A549 treated with AZD2906 at 1 μM for 4 hours (cell line): ENCODE results near the gene CCDC87. TPM values are rescaled to one million over a fixed set of nuclear protein-coding genes. Genes with fewer than 3 reads are reported as not detected.

Experiments
- total RNA-seq: library from RNA; stranded (reverse); fragments of 200-300 nt; extraction: Qiagen RNA extraction; gene quantifications from 5 replicates; pipeline ENCODE4 v1.2.3, GENCODE V29; 2022

Gene CCDC87, protein sequence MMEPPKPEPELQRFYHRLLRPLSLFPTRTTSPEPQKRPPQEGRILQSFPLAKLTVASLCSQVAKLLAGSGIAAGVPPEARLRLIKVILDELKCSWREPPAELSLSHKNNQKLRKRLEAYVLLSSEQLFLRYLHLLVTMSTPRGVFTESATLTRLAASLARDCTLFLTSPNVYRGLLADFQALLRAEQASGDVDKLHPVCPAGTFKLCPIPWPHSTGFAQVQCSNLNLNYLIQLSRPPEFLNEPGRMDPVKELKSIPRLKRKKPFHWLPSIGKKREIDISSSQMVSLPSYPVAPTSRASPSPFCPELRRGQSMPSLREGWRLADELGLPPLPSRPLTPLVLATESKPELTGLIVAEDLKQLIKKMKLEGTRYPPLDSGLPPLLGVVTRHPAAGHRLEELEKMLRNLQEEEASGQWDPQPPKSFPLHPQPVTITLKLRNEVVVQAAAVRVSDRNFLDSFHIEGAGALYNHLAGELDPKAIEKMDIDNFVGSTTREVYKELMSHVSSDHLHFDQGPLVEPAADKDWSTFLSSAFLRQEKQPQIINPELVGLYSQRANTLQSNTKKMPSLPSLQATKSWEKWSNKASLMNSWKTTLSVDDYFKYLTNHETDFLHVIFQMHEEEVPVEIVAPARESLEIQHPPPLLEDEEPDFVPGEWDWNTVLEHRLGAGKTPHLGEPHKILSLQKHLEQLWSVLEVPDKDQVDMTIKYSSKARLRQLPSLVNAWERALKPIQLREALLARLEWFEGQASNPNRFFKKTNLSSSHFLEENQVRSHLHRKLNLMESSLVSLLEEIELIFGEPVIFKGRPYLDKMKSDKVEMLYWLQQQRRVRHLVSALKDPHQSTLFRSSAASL
- 0.34 to 0.58 TPM (median 0.49 TPM) in 5 replicates for total RNA-seq

DNA sequence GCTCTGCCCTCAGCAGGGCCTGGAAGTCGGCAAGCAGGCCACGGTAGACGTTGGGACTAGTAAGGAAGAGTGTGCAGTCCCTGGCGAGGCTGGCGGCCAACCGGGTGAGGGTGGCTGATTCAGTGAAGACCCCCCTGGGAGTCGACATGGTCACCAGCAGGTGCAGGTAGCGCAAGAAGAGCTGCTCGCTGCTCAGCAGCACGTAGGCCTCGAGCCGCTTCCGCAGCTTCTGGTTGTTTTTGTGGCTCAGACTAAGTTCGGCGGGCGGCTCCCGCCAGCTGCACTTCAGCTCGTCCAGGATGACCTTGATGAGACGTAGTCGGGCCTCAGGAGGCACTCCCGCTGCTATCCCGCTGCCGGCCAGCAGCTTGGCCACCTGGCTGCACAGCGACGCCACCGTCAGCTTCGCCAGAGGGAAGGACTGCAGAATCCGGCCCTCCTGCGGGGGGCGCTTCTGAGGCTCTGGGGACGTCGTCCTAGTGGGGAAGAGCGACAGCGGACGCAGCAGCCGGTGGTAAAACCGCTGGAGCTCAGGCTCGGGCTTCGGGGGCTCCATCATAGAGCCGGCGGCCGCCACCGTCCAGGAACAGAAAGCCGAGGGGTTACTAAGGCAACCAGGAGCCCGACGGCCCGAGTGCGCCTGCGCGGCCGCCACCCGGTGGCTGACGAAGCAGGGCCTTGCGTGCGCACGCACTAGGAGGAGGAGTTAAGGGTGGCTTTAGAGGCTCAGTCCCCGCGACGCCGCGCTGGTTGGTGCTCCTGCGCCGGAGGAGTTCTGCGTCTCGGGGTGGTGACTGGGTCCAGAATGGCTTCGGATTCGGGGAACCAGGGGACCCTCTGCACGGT lies at the start of gene CCDC87, which contains the start of gene CCS:
Gene CCDC87, minus strand, starts transcription at position 607 of the 846 bp plus-strand sequence. Its CDS starts 48 bp downstream, at position 559.
Gene CCS, plus strand, starts transcription at position 729 of the 846 bp plus-strand sequence. Its CDS starts 77 bp downstream, at position 806.

DNA sequence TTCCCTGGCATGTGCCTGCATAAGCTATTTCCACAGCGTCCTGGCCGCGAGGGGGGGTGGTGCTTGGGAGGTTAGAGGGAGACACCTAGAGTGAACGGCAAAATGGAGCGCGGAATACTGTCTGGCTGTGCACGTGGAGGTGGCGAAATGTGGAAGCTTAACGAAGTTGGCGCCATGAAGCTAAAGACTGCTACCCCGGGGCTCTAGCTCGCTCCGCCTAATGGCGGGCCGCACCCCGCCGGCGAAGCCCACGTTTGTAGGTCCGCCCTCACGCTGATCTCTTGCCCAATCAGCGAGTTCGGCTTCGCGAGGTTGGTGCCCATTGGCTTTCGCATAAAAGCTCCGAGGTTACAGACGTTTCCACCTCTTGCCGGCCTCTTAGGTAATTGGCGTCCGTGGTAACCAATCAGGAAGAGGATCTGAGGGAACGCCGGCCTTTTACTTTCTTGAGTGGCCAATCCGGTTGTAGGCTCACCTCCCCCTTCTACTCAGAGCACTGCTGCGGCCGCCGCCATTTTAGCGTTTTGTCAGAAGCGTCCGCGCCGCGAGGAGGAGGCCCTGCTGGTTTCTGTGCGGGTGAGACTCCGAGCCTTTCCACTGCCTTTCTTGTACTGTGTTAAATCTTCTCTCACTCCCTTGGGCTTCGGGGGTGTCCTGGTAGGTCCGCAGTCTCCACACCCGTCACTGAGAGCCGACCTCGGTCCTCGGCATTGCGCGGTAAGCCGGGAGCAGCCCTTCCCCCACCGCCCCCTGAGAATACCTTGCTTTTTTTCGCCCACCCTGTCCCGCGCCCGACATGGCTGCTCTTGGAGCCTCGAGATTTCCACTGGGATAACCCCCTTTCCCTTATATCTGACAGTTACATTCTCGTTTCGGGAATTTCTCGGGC lies 45.6 kb upstream of the CCDC87 start, which contains the start of gene RBM4:
Gene RBM4, plus strand, starts transcription at position 527 of the 889 bp plus-strand sequence. CDS start 1,009 bp downstream, outside the sequence.

DNA sequence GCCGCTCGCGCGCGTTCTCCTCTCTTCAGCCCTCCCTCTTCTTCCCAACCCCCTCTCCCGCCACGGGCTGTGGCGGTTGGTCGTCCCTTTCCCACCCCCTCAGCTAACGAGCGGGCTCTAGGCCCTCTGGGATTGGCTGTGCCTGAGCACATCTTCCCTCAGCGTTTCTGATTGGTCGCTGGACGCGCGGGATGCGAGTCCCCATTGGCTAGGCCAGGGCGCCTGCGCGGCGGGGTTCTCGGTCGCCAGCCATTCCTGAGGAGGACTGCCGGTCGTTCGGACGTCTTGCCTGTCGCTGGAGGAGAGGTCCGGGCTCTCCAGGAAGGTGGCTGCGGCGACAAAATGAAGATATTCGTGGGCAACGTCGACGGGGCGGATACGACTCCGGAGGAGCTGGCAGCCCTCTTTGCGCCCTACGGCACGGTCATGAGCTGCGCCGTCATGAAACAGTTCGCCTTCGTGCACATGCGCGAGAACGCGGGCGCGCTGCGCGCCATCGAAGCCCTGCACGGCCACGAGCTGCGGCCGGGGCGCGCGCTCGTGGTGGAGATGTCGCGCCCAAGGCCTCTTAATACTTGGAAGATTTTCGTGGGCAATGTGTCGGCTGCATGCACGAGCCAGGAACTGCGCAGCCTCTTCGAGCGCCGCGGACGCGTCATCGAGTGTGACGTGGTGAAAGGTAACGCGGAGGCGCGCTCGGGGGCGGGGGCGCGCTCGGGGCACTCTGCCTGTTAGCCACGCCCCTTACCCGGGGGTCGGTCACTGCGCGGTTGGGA lies 23.7 kb upstream of the CCDC87 start, which contains the start of gene RBM14:
Gene RBM14, plus strand, starts transcription at position 252 of the 776 bp plus-strand sequence. Its CDS starts 91 bp downstream, at position 343.

DNA sequence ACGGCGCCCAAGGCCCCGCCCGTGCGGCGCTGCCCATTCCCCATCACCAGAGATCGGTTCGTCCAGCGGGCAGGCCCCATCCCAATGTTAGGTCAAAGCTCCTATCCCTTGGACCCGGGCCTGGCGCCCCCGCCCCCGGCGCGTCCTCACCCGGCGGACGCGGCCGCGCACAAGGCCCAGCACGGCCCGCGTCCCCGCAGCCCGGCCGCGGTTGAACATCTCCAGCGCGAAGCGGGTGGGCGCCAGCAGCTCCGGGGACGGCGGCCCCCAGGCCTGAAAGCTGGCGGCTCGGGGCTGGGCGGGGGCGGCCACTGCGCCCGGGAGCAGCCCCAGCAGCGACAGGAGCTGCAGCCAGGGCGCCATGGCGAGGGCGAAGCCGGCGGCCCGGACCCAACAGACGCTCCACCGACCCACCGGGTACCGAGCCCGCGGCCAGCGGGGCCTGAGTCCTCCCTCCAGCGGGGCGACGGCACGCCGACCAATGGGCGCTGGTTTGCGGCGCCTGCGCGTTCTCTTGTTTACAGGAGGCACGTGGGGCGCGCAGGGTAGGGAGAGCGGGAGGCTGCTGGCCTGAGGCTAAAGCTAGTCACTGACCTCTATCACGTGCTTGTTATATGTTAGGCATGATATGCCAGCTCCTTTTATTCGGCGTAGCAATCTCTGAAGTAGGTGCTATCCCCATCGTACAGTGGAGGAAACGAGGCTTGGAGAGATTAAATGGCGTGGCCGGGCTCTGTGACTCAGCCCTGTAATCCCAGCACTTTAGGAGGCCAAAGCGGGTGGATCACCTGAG lies 24.5 kb downstream of the CCDC87 start, which contains the start of gene CTSF:
Gene CTSF, minus strand, starts transcription at position 483 of the 793 bp plus-strand sequence. Its CDS starts 120 bp downstream, at position 363.

DNA sequence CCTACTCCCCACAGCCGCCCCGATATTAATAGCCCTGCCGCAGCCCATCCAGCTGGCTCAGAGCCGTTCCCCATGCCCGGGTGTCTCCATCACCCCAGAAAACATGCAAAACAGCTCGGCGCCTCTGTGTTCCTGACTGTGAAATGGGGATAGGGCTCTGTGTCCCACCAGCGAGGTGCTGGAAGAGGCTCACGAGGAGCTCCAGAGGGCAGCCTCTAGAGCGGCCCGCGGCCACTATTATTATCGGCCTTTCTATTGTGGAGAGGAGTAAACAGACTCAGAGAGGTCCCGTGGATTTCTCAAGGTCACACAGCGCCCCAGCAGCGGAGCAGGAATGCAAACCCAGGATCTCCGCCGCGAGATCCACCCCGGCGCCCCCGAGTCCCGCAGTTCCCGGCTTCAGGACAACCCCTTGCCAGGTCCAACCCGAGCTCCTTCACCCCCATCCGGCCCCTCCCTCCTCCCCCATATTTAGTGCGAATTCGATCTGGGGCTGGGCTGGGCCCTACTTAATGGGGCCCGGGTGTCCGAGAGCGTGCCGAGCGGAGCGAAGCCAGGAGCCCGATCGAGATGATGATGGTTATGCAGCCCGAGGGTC lies 46.4 kb downstream of the CCDC87 start, which contains the start of gene ACTN3:
Gene ACTN3, plus strand, starts transcription at position 536 of the 598 bp plus-strand sequence. Its CDS starts 35 bp downstream, at position 571.

DNA sequence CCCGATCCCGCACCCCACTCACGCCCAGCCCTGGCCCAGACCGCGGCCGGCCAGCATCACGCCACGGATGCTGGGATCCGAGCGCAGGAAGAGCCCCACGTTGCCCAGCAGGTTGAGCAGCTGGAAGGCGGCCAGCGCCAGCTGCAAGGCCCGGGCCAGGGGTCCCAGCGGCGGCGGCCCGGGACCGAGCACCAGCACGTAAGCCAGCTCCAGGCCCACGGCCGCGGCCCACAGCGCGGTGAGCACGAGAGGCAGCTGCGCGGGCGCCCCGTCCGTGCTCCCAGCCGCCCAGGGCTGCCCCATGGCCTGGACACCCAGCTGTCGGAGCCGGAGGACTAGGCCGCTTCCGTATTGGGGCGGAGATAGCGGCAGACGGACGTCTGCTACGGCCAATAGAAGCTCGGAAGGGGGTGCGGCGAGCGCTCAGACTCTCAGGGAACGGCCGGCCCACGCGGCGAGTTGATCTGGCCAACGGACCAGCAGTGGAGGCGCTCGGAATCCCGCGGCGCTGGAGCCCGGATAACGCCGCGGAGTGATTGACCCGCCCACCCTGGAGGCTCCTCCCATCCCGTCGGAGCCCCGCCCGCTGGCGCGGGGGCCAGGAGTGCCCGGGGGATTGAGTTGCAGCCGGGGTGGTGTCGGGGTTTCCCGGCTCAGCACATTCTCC lies 47.0 kb downstream of the CCDC87 start, which contains the start of gene ZDHHC24:
Gene ZDHHC24, minus strand, starts transcription at position 348 of the 667 bp plus-strand sequence. Its CDS starts 45 bp downstream, at position 303.

Other genes with a start within 250 kb of the CCDC87 start
- 74.1 to 97.5 TPM (median 86.7 TPM) in 5 replicates for gene BRMS1, start 248.0 kb downstream of the CCDC87 start, total RNA-seq
- gene B4GAT1, start 245.4 kb downstream of the CCDC87 start, total RNA-seq = 13.5 to 17.7 TPM (median 17.4 TPM) in 5 replicates
- 6.0 to 10.5 TPM (median 9.3 TPM) in 5 replicates for gene SLC29A2, start 221.3 kb downstream of the CCDC87 start, total RNA-seq
- not detected in 5 replicates for gene NPAS4, start 172.0 kb downstream of the CCDC87 start, total RNA-seq
- gene MRPL11, start 154.2 kb downstream of the CCDC87 start, total RNA-seq = 92.8 to 117 TPM (median 112 TPM) in 5 replicates
- 3.4 to 5.2 TPM (median 4.6 TPM) in 5 replicates for gene PELI3, start 126.2 kb downstream of the CCDC87 start, total RNA-seq
- gene DPP3, start 112.6 kb downstream of the CCDC87 start, total RNA-seq = 51.8 to 63.1 TPM (median 54.0 TPM) in 5 replicates
- 8.9 to 10.5 TPM (median 9.4 TPM) in 5 replicates for gene BBS1, start 82.4 kb downstream of the CCDC87 start, total RNA-seq
- gene ZDHHC24, start 47.0 kb downstream of the CCDC87 start, total RNA-seq = 7.0 to 14.5 TPM (median 13.6 TPM) in 5 replicates
- 0.02 to 0.10 TPM (median 0.09 TPM) in 4 of 5 replicates, not detected in the other for gene ACTN3, start 46.2 kb downstream of the CCDC87 start, total RNA-seq
- gene CTSF, start 24.5 kb downstream of the CCDC87 start, total RNA-seq = 31.7 to 39.8 TPM (median 33.7 TPM) in 5 replicates
- gene CCS, start 122 bp upstream of the CCDC87 start, total RNA-seq = 23.6 to 30.6 TPM (median 27.5 TPM) in 5 replicates
- gene RBM14, start 23.6 kb upstream of the CCDC87 start, total RNA-seq = 57.5 to 80.4 TPM (median 64.7 TPM) in 5 replicates
- 127 to 149 TPM (median 132 TPM) in 5 replicates for gene RBM4, start 45.6 kb upstream of the CCDC87 start, total RNA-seq
- 17.2 to 20.5 TPM (median 19.0 TPM) in 5 replicates for gene RBM4B, start 84.8 kb upstream of the CCDC87 start, total RNA-seq
- gene SPTBN2, start 136.2 kb upstream of the CCDC87 start, total RNA-seq = 8.0 to 11.4 TPM (median 8.7 TPM) in 5 replicates